ENCODE measurements around the gene ASTN1.

Gene ASTN1

GRCh38 chr1:177077006-177077405 is 87.5 kb downstream of the ASTN1 start:
- TF ChIP-seq POLR2AphosphoS5 (IDR thresholded peaks at IDR 0.05; ENCODE audit: low read depth, low read length), result no peak
- TF ChIP-seq FOXP2 (optimal IDR thresholded peaks at IDR 0.05; ENCODE audit: borderline replicate concordance, extremely low read depth, extremely low read length, insufficient read depth), result no peak
- no peak for TF ChIP-seq TAF1 (IDR thresholded peaks at IDR 0.05; ENCODE audit: borderline replicate concordance, insufficient read depth, low read length)
- TF ChIP-seq SIN3A (IDR thresholded peaks at IDR 0.05; ENCODE audit: borderline replicate concordance, insufficient read depth, low read length), result no peak
- no peak for TF ChIP-seq REST (IDR thresholded peaks at IDR 0.05; ENCODE audit: insufficient read depth in 1 of 2, low read depth in 2 of 2, low read length in 2 of 2)

- TF ChIP-seq POLR2AphosphoS5 (IDR thresholded peaks at IDR 0.05; ENCODE audit: low read depth, low read length), result no peak
- no peak for TF ChIP-seq REST (IDR thresholded peaks at IDR 0.05; ENCODE audit: insufficient read depth in 1 of 2, low read depth in 2 of 2, low read length in 2 of 2)
- no peak for TF ChIP-seq SIN3A (IDR thresholded peaks at IDR 0.05; ENCODE audit: borderline replicate concordance, insufficient read depth, low read length)
- no peak for TF ChIP-seq TAF1 (IDR thresholded peaks at IDR 0.05; ENCODE audit: borderline replicate concordance, insufficient read depth, low read length)
- no peak for TF ChIP-seq FOXP2 (optimal IDR thresholded peaks at IDR 0.05; ENCODE audit: borderline replicate concordance, extremely low read depth, extremely low read length, insufficient read depth)
Observed at GRCh38 chr1:177069490-177069889, 95.0 kb downstream of the ASTN1 start.

- TF ChIP-seq TAF1 (IDR thresholded peaks at IDR 0.05; ENCODE audit: borderline replicate concordance, insufficient read depth, low read length) (no peak), FOXP2 (optimal IDR thresholded peaks at IDR 0.05; ENCODE audit: borderline replicate concordance, extremely low read depth, extremely low read length, insufficient read depth) (no peak), SIN3A (IDR thresholded peaks at IDR 0.05; ENCODE audit: borderline replicate concordance, insufficient read depth, low read length) (no peak), POLR2AphosphoS5 (IDR thresholded peaks at IDR 0.05; ENCODE audit: low read depth, low read length) (no peak), REST (IDR thresholded peaks at IDR 0.05; ENCODE audit: insufficient read depth in 1 of 2, low read depth in 2 of 2, low read length in 2 of 2) (no peak)
Observed at GRCh38 chr1:177067752-177068410, 96.6 kb downstream of the ASTN1 start.

GRCh38 chr1:177065430-177065829 is 99.1 kb downstream of the ASTN1 start:
- TF ChIP-seq FOXP2 (optimal IDR thresholded peaks at IDR 0.05; ENCODE audit: borderline replicate concordance, extremely low read depth, extremely low read length, insufficient read depth) (no peak), TAF1 (IDR thresholded peaks at IDR 0.05; ENCODE audit: borderline replicate concordance, insufficient read depth, low read length) (no peak), REST (IDR thresholded peaks at IDR 0.05; ENCODE audit: insufficient read depth in 1 of 2, low read depth in 2 of 2, low read length in 2 of 2) (no peak), SIN3A (IDR thresholded peaks at IDR 0.05; ENCODE audit: borderline replicate concordance, insufficient read depth, low read length) (no peak)
